Neural crest cell (in vitro differentiated cells): Measurements from ENCODE around the gene STX17. TPM values are rescaled to one million over a fixed set of nuclear protein-coding genes. Genes with fewer than 3 reads are reported as not detected.

ENCODE experiments used
- DNase-seq: peaks from one replicate; pipeline ENCODE4 v3.0.0; 2021; ENCODE audit warnings: low read depth, mixed read lengths, low spot score
- H3K27ac Mint-ChIP-seq: one replicate; pipeline ENCODE4 v1.8.0; 2021; ENCODE audit warnings: mild to moderate bottlenecking, mixed read lengths; ENCODE audit not compliant: unreplicated experiment
- H3K27me3 Mint-ChIP-seq: 2 replicates; pipeline ENCODE4 v1.8.0; 2021; ENCODE audit warnings: low read depth, mild to moderate bottlenecking, mixed read lengths
- H3K36me3 Mint-ChIP-seq: 2 replicates; pipeline ENCODE4 v1.8.0; 2021; ENCODE audit warnings: low read depth, mild to moderate bottlenecking, mixed read lengths
- H3K4me1 Mint-ChIP-seq: 2 replicates; pipeline ENCODE4 v1.8.0; 2021; ENCODE audit warnings: mixed read lengths
- H3K4me3 Mint-ChIP-seq: one replicate; pipeline ENCODE4 v1.8.0; 2021; ENCODE audit warnings: mild to moderate bottlenecking, mixed read lengths
- H3K9me3 Mint-ChIP-seq: 2 replicates; pipeline ENCODE4 v1.8.0; 2021; ENCODE audit warnings: mixed read lengths
- total RNA-seq: library from RNA; stranded (reverse); gene quantifications from 2 replicates; pipeline ENCODE4 v1.2.1, GENCODE V29; 2021
- TF ChIP-seq, protein P1 (sequence below): fragments of 200-600 bp; sonication (generic); conservative IDR thresholded peaks from 2 replicates; pipeline ENCODE4 v1.5.0; 2021; ENCODE audit warnings: antibody characterized with exemption, mild to moderate bottlenecking

Gene STX17
- total RNA-seq, 1 donor from 2014 or later: 24.3 TPM

DNA sequence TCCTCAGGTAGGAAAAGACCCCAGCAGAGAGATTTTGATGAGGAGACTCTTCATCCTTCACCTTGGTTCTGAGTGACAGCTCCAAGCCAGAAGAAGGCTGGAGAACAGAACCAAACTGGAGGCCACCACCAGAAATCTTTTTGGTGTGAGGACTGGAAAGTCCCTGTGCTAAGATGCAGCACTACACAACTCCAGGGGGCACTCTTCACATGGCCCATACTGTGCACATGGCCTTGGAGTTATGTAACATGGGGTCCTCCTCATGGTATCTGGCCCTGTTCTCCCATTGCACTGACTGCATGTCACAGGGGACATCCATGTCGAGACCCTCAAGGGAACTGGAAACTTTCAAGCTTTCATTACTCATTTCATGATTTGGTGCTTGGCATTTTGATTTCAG lies 17.3 kb upstream of the STX17 start:
- Mint-ChIP-seq H3K36me3 (no peaks in the 10 kb centered on the region), H3K4me1 (no peaks in the 10 kb centered on the region), H3K27ac (no peak overlapping the region), H3K4me3 (no peak overlapping the region), H3K9me3 (no peaks in the 10 kb centered on the region), H3K27me3 (no peaks in the 10 kb centered on the region)
- TF ChIP-seq, protein P1, sequence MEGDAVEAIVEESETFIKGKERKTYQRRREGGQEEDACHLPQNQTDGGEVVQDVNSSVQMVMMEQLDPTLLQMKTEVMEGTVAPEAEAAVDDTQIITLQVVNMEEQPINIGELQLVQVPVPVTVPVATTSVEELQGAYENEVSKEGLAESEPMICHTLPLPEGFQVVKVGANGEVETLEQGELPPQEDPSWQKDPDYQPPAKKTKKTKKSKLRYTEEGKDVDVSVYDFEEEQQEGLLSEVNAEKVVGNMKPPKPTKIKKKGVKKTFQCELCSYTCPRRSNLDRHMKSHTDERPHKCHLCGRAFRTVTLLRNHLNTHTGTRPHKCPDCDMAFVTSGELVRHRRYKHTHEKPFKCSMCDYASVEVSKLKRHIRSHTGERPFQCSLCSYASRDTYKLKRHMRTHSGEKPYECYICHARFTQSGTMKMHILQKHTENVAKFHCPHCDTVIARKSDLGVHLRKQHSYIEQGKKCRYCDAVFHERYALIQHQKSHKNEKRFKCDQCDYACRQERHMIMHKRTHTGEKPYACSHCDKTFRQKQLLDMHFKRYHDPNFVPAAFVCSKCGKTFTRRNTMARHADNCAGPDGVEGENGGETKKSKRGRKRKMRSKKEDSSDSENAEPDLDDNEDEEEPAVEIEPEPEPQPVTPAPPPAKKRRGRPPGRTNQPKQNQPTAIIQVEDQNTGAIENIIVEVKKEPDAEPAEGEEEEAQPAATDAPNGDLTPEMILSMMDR: no peak
- no peak for DNase-seq

DNA sequence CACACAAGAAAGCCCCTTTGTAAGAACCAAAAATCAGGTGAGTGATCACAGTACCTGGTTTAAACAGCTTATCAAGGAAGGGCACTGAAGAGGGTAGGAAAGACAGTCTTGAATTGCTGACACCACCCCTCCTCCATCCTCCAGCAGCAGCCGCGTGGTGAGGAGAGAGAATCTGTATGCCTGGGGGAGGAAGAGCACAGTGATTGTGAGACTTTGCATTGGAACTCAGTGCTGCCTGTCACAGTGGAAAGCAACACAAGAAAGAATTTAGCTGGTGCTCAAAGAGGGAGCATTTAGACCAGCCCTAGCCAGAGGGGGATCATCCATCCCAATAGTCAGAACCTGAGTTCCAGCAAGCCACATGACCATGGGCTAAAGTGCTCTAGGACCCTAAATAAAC lies 11.6 kb upstream of the STX17 start:
- Mint-ChIP-seq H3K36me3 (no peaks in the 10 kb centered on the region), H3K4me3 (no peak overlapping the region), H3K9me3 (no peaks in the 10 kb centered on the region), H3K27me3 (peaks cover 11% of the 10 kb centered on the region), H3K4me1 (no peaks in the 10 kb centered on the region), H3K27ac (no peak overlapping the region)
- TF ChIP-seq, protein P1: no peak
- no peak for DNase-seq

DNA sequence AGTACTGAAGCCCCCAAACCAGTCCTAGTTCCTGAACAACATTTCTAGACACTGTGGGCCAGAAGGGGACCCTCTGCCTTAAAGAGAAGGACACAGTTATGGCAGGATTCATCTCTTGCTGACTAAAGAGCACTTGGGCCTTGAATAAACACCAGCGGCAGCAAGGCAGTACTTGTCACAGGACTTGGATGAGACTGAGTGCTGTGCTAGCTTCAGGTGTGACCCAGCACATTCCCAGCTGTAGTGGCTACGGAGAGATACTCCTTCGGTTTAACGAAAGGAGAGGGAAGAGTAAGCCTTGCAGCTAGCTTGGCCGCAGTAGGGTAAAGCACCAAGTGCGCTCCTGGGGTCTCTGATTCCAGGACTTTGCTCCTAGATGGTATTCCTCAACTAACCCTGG lies 10.9 kb upstream of the STX17 start:
- peaks cover 14% of the 10 kb centered on the region for H3K27me3 Mint-ChIP-seq
- TF ChIP-seq, protein P1: no peak
- H3K9me3 Mint-ChIP-seq: no peaks in the 10 kb centered on the region
- H3K4me3 Mint-ChIP-seq: no peak overlapping the region
- no peaks in the 10 kb centered on the region for H3K36me3 Mint-ChIP-seq
- DNase-seq: no peak
- no peaks in the 10 kb centered on the region for H3K4me1 Mint-ChIP-seq
- no peak overlapping the region for H3K27ac Mint-ChIP-seq

DNA sequence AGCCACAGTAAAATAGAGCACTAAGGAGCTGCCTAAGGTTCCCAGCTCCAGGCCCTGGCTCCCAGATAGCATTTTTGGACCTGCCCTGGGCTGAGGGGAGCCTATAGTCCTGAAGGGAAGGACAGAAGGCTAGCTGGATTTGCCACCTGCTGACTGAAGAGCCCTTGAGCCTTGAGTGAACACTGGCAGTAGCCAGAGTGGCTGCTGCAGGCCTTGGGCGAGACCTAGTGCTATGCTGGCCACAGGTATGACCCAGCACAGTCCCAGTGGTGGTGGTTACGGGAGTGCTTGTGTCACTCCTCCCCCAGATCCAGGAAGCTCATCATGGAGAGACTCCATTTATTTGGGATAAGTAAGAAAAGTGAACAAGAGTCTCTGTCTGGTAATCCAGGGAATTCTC lies 10.3 kb upstream of the STX17 start:
- Mint-ChIP-seq H3K4me1 (no peaks in the 10 kb centered on the region), H3K27ac (no peak overlapping the region), H3K4me3 (no peak overlapping the region), H3K27me3 (peaks cover 16% of the 10 kb centered on the region), H3K9me3 (no peaks in the 10 kb centered on the region), H3K36me3 (no peaks in the 10 kb centered on the region)
- TF ChIP-seq, protein P1: no peak
- DNase-seq: no peak

DNA sequence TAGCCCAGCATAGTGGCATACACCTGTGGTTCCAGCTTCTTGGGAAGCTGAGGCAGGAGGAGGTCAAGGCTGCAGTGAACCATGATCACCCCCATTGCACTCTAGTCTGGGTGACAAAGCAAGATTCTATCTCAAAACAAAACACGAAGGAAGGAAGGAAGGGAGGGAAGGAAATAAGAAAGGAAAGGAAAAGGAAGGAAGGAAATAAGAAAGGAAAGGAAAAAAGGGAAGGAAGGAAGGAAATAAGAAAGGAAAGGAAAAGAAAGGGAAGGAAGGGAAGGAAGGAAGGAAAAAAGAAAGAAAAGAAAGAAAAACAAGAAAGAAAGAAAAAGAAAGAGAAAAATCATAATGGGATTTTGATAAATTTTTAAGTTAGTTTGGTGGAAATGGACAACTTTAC lies 3.1 kb upstream of the STX17 start:
- Mint-ChIP-seq H3K27me3 (peaks cover 12% of the 10 kb centered on the region), H3K9me3 (no peaks in the 10 kb centered on the region), H3K36me3 (no peaks in the 10 kb centered on the region), H3K4me1 (peaks cover 20% of the 10 kb centered on the region), H3K4me3 (no peak overlapping the region), H3K27ac (no peak overlapping the region)
- TF ChIP-seq, protein P1: no peak
- no peak for DNase-seq
